Mammary epithelial cell (primary cell): ENCODE measurements around the gene TMEM208.

Experiments used
- CTCF ChIP-seq, 2 donors: IDR thresholded peaks in 1 of 2; conservative IDR thresholded peaks in 1 of 2; 2 replicates each; pipeline ENCODE4 v1.5.1; 2011 to 2012; ENCODE audit warnings: inconsistent platforms in 2 of 2, low read length in 2 of 2, mild to moderate bottlenecking in 2 of 2, control low read depth in 1 of 2, low read depth in 1 of 2; ENCODE audit not compliant: insufficient read depth in 1 of 2; ENCODE audit errors: extremely low read depth in 1 of 2
- EZH2 ChIP-seq: IDR thresholded peaks from 2 replicates; pipeline ENCODE4 v1.6.1; 2012; ENCODE audit warnings: low read length, inconsistent platforms, borderline replicate concordance

GRCh38 chr16:67180166-67180565 lies 46.8 kb upstream of the TMEM208 start:
- TF ChIP-seq CTCF (conservative IDR thresholded peaks at IDR 0.05 in 1 of 2, IDR thresholded peaks at IDR 0.05 in 1 of 2; ENCODE audit: extremely low read depth in 1 of 2, insufficient read depth in 1 of 2, low read depth in 1 of 2, low read length in 2 of 2) = no peak
- no peak for TF ChIP-seq EZH2
